HG03159 (cell line): ENCODE results near the gene ECT2.
"Not testable (repeated sequence)": the region's sequence is repeated elsewhere in the genome, so short reads cannot be mapped to it uniquely, and the experiment has no call there.

ENCODE experiments used
- ATAC-seq: cut with Tn5 transposase; IDR thresholded peaks from one replicate; pipeline ENCODE4 v1.9.1; 2021; ENCODE audit warnings: mild to moderate bottlenecking, moderate library complexity; ENCODE audit not compliant: unreplicated experiment

Gene ECT2

DNA sequence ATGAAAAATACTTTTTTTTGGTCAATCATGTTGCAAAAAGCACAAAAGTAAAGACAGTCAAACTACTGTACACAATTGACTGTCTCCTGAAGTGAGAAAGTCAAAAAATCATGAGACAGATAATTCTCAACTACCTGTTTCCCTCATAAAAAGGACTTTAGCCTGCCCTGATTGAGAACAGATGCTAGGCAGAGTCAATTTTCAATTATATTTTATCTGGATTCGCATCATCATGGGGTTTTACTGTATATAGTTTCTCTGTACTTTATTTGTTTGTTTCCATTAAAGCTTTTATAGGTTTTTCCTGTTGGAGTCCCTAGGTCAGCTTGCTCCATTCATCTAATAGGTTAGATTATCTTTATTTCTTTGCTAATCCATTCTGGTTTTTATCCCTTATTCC, 53.8 kb downstream of the ECT2 start:
- no peak for ATAC-seq

DNA sequence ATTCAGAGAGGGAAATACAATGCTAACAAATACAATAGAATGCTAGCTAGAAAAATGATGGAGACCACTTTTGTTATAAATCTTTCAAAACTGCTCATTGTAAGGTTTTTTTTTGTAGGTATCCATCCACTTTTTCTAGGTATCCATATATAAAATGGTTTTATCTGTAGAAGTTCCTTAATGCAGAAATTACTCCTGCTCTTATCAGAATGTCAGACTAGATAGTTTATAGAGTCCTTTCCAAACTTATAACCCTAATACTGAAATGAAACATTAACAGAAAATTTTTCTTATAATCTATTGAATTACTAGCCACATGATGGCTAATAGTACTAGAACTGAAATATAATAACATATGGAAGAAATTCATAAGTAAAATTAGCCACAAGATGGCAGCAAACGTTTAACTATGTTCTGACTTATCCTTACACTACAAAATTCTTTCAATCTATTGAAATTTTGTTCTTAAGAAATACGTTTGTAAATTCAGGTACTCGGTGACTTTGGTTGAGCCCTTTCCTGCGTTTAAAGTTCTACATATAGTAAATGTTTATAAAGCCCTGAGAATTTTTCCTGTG, 58.5 kb downstream of the ECT2 start:
- no peak for ATAC-seq

DNA sequence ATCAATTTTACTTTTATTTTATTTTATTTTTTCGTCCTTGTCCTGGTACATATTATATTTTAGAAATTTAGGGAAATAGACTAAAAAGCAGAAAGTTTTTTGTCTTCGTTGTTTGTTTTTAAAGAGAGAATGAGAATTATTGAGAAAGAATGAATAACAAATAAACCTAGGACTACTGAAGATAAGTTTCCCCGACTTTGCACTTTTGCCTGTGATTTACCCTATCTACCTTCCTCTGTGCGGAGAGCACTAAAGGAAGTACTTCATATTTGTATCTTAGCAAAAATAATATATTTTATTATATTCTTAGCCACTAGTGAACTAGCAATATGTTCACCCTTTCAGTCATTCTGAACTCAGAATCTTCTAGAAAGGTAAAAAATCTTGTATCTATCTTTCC, 60.6 kb downstream of the ECT2 start:
- no peak for ATAC-seq

DNA sequence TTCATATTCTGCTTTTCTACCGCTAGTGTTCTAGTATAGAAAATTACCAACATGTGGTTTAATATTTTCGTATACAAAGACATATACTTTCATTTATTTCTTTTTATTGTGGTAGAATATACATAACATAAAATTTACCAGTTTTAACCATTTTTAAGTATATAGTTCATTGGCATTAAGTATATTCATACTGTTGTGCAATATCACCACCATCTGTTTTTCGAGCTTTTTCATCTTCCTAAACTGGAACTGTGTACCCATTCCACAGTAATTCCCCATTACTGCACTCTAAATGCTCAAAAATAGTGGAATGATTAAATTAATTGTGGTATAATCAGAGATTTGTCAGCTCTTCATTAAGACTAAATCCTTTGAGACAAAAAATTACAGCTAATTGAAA, 62.9 kb downstream of the ECT2 start:
- no peak for ATAC-seq

DNA sequence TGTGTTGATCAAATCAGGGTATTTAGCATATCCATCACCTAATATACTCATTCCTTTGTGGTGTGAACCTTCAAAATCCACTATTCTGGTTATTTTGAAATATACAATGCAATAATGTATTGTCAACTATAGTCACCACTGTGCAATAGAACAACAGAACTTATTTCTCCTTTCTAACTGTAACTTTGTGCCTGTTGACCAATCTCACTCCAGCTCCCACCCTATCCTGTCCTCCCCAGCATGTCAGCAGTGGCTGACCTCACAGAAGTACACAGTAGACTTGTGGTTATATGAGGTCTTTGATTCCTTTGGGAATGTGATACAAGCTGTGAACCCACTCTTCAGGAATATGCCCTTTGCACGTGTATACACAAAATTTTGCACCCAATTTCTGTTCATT, 64.2 kb downstream of the ECT2 start:
- ATAC-seq, result no peak

DNA sequence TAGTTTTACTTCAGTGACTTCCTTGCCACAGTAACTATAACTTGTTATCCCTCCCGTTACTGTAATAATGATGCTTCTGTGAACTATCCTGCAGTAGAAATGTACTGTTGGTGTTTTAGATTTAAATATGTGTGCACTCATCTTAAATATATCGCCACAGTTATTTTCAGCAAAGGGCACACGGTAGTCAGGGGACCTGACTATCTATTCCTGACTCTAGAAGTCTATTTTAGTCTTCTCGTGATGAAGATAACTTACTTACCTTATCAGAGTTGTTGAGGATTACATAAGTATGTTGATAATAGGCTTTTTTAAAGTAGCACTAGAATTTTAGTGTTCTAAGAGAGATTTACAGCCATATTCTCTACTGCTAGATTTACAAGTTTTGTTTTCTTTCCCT, 65.3 kb downstream of the ECT2 start:
- no peak for ATAC-seq

DNA sequence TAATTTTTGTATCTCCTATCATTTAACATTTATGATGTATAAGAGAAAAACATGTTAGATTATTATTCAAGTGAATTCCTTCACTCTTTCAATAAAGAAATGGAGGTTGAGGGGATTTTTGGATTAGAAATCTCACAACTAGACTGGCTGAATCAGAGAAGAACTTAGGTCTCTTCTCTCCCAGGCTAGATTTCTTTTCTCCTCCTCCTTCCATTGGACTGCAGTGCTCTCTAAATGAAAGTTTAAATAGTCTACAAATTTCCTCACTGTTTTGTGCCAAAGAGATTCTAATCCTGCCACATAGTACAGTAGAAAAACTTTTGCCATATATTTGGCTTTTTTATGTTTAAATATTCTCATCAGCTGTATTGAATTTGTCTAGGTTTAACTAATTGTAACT, 65.8 kb downstream of the ECT2 start:
- no peak for ATAC-seq

DNA sequence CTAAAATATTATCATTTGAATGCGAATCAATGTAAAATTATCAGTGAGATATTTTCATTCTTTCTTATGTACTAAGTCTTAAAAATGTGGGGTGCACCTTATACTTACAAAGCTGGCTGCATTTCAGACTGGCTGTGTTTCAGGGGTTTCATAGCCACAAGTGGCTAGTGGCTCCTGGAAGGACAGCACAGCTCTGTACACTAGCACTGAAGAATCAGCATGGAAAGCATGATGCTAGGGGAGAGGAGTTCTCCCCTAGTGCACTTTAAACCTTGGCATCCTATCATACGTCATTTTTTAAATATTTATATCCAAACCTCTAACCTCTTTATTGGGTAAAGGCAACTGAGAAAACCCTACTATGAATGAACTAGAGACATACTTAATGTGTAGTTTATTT, 66.4 kb downstream of the ECT2 start:
- no peak for ATAC-seq

DNA sequence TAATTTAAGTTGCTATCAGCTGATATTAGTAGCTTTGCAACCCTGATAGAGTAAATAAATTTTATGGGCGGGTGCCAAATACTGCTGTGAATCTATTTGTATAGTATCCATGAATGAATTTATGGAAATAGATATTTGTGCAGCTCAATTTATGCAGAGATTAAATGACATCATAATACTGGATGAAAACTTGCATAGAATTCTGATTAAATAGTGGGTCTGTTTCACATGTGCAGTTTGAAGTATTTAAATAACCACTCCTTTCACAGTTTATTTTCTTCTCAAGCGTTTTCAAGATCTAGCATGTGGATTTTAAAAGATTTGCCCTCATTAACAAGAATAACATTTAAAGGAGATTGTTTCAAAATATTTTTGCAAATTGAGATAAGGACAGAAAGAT, 70.0 kb downstream of the ECT2 start:
- ATAC-seq, result no peak

DNA sequence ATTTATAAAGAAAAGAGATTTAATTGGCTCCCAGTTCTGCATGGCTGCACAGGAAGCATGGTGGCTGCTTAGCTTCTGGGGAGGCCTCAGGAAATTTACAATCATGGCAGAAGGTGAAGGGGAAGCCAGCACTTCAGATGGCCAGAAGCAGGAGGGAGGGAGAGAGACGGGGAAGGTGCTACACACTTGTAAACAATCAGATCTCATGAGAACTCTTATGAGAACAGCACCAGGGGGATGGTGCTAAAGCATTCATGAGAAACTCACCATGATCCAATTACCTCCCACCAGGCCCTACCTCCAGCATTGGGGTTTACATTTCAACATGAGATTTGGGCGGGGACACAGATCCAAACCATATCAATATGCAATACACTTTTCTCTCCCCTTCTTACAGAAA, 73.7 kb downstream of the ECT2 start:
- ATAC-seq, result no peak

DNA sequence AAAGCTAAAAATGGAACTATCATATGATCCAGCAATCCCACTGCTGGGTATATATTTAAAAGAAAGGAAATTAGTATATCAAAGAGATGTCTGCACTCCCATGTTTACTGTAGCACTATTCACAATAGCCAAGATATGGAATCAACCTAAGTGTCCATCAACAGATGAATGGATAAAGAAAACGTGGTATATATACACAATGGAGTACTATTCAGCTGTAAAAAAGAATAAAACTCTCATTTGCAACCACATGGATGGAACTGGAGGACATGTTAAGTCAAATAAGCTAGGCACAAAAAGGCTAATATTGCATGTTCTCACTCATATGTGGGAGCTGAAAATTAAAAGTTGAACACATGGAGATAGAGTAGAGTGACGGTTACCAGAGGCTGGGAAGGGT, 76.7 kb downstream of the ECT2 start:
- not testable (repeated sequence) for ATAC-seq

DNA sequence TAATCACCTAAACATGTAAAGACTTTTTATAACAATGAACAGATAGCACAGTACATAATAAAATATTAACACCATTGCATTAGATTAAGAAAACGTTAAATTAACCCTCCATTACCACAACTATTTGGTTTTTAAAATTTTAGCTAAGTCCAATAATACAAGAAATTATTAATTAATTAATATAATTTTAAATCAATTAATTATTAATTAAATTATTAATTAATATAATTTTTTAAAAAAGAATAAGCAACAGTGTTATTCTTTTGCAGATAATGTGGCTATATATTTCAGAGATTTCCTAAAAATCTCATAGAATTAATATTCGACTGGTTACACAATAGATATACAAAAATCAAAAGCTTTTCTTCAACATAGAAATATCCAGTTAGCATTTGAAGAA, 82.5 kb downstream of the ECT2 start:
- ATAC-seq, result no peak

DNA sequence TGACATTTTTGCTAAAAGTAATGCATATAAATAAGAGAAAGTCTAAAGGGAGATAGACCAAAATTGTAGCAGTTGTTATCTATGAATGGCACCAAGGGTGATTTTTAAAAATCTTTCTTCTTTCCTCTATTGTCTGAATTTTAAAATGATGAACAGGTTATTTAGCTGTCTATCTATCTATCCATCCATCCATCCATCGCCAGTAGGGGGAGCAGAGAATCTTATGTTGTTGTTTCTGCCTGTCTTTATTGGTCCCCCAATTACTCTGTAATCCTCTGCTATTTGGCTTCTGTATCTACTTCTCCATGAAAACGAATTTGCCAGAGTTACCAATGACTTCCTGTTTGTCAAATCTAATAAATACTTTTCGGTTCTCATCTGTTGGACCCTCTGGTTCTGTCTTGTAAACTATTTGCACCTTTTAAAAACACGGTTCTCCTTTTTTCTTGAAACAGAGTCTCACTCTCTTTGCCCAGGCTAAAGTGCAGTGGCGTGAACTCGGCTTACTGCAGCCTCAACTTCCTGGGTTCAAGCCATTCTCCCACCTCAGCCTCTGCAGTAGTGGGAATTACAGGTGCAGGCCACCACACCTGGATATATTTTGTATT, 86.0 kb downstream of the ECT2 start:
- peak; percentile 63 for ATAC-seq

DNA sequence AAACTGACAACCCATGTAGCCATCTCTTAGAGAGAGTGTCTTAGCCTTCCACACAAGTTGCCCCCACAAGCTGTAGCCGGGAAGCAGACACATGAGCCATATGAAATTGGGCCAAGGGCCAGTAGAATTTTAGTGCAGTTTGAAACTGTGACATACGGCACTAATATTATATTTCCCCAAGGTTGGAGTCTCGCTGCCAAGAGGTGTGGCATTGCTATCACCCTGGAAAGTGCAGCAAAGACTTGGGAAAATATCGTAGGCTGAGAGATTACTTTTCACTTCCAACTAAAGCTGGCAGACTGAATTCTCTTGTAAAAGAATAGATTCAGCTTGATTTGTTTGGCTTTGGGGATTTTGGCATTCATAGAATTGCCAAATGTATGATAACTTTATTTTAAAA, 89.2 kb downstream of the ECT2 start:
- no peak for ATAC-seq

DNA sequence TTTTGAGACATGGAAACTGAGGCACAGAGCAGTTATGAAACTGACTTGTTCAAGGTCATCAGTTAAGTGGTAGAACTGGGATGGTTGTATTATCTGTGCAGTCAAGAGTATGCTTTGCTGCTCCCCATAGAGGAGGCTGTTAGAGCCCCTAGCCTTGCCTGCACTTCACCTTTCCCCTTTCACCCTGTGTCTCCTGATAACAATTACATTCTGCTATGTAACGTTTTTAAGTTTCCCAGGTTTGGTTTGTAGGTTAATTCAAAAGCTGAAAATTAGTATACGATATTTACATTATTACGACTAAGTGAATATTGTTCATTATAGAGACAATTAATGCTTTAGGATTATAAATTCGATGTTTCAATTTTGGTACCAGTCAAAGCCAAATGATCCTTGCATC, 89.9 kb downstream of the ECT2 start:
- no peak for ATAC-seq

DNA sequence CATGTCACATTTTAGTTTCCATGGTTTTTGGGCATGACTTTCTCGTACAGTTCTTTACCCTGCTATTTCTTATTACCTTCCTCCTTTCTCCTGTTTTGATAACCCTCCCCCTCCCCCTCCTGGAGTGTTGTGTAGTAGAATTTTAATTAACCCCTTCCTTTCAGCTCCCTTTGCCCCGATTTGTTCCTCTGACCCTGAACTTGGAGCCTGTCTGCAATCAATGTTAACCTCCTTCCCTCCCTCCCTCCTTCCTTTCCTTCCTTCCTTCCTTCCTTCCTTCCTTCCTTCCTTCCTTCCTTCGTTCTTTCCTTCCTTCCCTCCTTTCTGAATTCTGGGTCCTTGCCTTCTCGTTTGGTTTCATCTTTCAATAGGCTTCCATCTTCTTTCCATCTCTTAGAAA, 90.4 kb downstream of the ECT2 start:
- ATAC-seq, result no peak

DNA sequence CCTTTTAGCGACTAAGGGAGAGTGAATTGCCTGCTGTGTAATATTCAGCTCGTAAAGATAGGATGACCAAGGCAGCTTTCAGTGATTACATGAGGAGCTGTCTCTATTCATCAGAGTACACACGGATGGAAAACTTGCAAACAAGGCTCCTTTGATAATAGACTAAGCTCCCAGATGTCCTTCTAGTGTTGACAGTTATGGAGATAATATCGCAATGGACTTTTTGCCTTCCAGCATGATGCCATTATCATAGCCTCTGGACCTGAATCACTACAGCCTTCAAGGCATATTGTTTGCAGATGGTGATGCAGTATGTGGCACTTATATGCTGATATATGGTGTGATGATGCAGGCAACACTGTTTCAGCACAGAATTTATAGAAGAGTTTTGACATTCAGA, 93.9 kb downstream of the ECT2 start:
- ATAC-seq, result no peak

DNA sequence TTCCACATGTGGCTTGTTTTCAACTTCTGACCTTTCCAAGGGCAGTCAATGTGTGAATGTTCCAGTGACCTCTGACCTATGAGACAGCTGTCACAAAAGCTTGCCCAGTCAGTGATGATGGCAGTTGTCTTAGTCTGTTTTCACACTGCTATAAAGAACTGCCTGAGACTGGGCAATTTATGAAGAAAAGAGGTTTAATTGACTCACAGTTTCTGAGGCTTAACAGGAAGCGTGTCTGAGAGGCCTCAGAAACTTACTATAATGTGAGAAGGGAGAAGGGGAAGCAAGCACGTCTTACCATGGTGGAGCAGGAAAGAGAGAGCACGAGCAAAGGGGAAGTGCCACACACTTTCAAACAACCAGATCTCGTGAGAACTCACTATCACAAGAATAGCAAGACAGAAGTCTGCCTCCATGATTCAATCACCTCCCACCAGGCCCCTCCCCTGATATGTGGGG, 95.6 kb downstream of the ECT2 start:
- ATAC-seq, result peak; percentile 74

DNA sequence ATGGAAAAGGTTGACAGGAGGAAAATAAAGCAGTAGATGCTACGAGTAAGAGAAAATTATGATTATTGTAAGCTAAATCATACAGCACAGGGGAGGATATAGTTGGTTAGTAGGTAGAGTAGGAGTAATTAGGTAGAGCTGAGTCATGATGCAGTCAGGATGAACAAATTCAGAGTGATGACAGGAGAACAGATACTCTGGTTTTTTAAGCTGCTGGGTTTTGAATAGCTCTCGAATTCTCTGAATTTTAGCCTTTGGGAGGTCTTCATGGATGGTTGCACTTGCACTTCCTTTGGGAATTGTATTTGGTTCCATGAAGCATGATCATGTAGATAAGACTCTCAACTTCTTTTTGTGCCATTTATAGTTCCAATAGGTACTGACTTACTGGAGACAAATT, 96.2 kb downstream of the ECT2 start:
- ATAC-seq, result peak; percentile 16

DNA sequence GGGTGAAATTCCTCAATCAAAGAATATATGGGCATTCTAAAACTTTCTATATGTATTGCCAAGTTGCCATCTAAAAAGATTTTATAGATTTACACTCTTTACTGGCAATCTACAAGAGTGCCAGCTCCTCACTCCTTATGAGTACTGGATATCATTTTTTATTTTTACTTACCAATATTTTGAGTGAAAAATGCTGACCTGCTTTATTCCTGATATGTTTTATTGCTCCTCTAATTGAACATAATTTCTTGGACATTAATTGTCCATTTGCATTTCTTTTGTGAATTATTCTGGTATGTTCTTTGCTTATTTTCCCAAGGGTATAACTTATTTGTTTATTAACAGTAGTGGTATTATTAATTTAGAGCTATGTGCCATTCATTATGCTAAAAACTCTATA, 96.8 kb downstream of the ECT2 start:
- no peak for ATAC-seq

DNA sequence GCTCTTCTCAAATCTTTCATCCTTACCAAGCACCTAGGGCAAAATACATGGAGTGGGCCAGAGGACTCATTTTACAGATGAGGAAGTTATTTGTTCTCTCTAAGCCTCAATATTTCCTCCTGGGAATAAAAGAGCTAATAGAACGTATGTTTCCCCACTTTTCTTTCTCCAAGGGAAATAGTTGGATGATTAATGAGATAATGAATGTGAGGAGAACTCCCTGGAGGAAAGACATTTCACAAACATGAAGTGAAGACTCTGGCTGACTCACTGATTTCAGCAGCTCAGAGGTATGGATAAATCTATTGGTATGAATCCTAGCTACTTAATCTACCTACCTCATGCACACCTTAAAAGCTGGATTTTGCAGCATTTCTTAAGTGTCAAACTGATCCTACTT, 98.4 kb downstream of the ECT2 start:
- no peak for ATAC-seq

DNA sequence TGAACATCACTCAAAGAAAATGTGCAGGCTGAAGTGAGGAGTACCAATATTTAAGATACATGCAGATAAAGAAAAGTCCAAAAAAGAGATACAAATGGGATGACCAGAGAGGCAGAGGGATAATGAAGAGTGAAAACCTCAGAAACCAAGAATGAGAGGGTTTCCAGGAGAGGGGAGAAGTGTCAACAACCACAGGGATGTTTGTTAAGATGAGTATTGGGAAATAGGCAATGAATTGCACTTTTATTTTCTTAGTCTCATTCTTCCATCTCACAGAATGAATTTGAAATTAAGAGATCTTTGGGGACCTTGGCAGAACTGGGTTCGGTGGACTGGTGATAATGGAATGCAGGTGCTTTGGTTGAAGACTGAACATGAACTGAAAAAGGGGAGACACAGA, 102.5 kb downstream of the ECT2 start:
- no peak for ATAC-seq
